Aorta (tissue), 5 donors: ENCODE results near the gene TENM4. TPM values are rescaled to one million over a fixed set of nuclear protein-coding genes. Genes with fewer than 3 reads are reported as not detected.

Source experiments
- ATAC-seq: fragments of 200-7000 bp; cut with Tn5 transposase; one replicate; pipeline ENCODE4 v1.9.1; 2022; ENCODE audit warnings: moderate library complexity; ENCODE audit not compliant: low FRiP score
- DNase-seq, 2 donors: peaks; one replicate each; pipeline ENCODE4 v3.0.0-alpha.2; 2020
- H3K27ac ChIP-seq, 2 donors: one replicate each; pipeline ENCODE4 v1.5.1; 2013; ENCODE audit warnings: low read length in 2 of 2, mild to moderate bottlenecking in 2 of 2, moderate library complexity in 2 of 2, control low read depth in 1 of 2, inconsistent platforms in 1 of 2, low read depth in 1 of 2
- H3K27me3 ChIP-seq, 2 donors: one replicate each; pipeline ENCODE4 v1.6.1; 2013; ENCODE audit warnings: control low read depth in 1 of 2, low read length in 1 of 2, mild to moderate bottlenecking in 1 of 2, moderate library complexity in 1 of 2; ENCODE audit not compliant: insufficient read depth in 2 of 2, control insufficient read depth in 1 of 2
- H3K36me3 ChIP-seq, 2 donors: one replicate each; pipeline ENCODE4 v1.6.1; 2013; ENCODE audit warnings: control low read depth in 1 of 2, low read length in 1 of 2, mild to moderate bottlenecking in 1 of 2; ENCODE audit not compliant: insufficient read depth in 2 of 2, control insufficient read depth in 1 of 2
- H3K4me1 ChIP-seq, 2 donors: one replicate each; pipeline ENCODE4 v1.6.1; 2013; ENCODE audit warnings: low read length in 2 of 2, control low read depth in 1 of 2, mild to moderate bottlenecking in 1 of 2, moderate library complexity in 1 of 2; ENCODE audit not compliant: insufficient read depth in 2 of 2, control insufficient read depth in 1 of 2
- H3K4me3 ChIP-seq, 2 donors: one replicate each; pipeline ENCODE4 v1.5.1; 2013; ENCODE audit warnings: low read length in 2 of 2, control low read depth in 1 of 2, mild to moderate bottlenecking in 1 of 2
- H3K9me3 ChIP-seq: one replicate; pipeline ENCODE4 v1.6.1; 2013; ENCODE audit warnings: mild to moderate bottlenecking, low read length; ENCODE audit not compliant: control insufficient read depth
- WGBS, 2 donors: extraction: QIAGEN DNeasy Blood & Tissue Kit; methylation state at CpG; one replicate each; pipeline ENCODE4 v1.1.7; 2013; 5-methylcytosine and 5-hydroxymethylcytosine counted together
- intact Hi-C, 2 donors: fragments of 100-400 bp; cut with DNase I; formaldehyde crosslinking; loops; one replicate each; pipeline versions ENCODE4 v1.14.2 to v1.15.0; 2022
- polyA plus RNA-seq, 2 donors: library from polyadenylated mRNA; stranded (reverse); fragments of 200-250 nt; gene quantifications; one replicate each; pipeline ENCODE4 v1.2.3, GENCODE V29; 2013
- total RNA-seq, 2 donors: library from RNA; stranded (reverse); fragmentation: NEBNext Ultra II Directional; extraction: Animal tissue kit (Norgen Biotek cat#: 25700); gene quantifications; one replicate each; pipeline ENCODE4 v1.2.1, GENCODE V29; 2021
- donor health status: healthy with polysubstance abuse.
- donor health status: Bipolar disorder and iron deficiency.
- donor health status: DM: no; HTN: no; CAD: no.
- donor health status: DM: no; HTN: no; CAD: no.
- donor health status: DM: yes; HTN: yes; CAD: no.

TENM4 gene
- total and polyA plus RNA-seq, 4 donors = 0.20 to 9.1 (median 2.5) TPM

DNA sequence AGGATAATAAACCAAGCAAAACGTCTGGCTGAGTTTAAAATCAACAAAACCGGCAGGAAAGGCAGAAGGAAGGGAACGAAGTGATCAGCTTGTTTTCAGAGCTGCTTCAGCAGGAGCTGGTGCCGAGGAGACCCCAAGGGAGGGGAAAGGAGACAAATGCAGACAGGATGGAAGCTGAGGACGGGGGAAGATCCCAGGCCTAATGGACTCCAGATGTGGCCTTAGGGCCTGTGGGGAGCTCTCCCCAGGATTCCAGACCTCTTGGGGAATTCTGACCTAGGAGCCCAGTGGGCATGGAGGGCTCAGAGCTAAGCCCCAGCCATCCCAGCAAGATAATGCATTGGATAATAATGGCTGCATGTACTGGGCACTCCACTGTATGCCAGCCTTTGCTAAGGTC is 654.7 kb downstream of the TENM4 start:
- WGBS, 2 donors = 53 to 54% methylated on average over 5 of the region's 5 CpGs
- Histone ChIP-seq H3K27ac (no peak overlapping the region), H3K27me3 (no peaks in the 10 kb centered on the region), H3K4me1 (no peaks in the 10 kb centered on the region), H3K9me3 (no peaks in the 10 kb centered on the region), H3K36me3 (no peaks in the 10 kb centered on the region), H3K4me3 (no peak overlapping the region)
- intact Hi-C loops = no loop called here
- no peak for DNase-seq
- no peak for ATAC-seq

DNA sequence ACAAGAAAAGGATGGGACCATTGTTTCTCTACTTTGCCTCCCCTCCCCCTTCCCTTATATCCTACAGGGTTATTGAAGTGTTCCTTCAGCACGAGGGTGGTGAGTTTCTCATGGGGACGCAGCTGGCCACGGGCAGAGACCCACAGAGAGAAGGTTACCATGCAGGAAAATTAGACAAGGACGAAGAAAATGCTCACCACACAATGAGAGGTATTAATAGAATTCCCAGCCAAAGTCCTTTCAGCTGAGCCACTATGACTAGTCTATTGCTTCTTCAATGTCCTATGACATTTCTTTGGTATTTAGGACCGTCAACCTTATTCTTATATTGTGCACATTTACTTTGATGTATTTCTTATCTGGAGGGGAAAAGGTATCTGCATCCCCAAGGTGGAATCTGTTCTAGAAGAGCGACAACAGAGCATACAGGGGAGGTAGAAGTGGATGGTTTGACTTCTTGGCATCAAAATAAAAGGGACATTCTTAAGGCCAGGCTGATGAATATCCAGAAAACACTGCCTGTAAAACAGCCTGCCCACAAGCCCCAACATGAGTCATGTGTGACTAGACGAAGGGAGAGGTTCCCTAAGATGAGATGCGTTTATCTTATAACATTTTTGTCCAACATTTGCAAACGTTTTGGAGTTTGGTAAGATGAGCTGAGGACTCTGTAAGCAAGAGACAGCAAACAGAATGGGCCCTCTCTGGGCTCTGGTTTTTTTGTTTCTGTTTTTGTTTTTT is 656.3 kb downstream of the TENM4 start:
- intact Hi-C loops = no loop called here
- H3K27ac ChIP-seq = no peak overlapping the region
- DNase-seq (no peak), ATAC-seq (no peak)
- no peaks in the 10 kb centered on the region for H3K36me3 ChIP-seq
- WGBS, 2 donors = 56 to 73% methylated on average over 9 of the region's 9 CpGs
- H3K27me3 ChIP-seq = no peaks in the 10 kb centered on the region
- no peaks in the 10 kb centered on the region for H3K9me3 ChIP-seq
- no peaks in the 10 kb centered on the region for H3K4me1 ChIP-seq
- no peak overlapping the region for H3K4me3 ChIP-seq

DNA sequence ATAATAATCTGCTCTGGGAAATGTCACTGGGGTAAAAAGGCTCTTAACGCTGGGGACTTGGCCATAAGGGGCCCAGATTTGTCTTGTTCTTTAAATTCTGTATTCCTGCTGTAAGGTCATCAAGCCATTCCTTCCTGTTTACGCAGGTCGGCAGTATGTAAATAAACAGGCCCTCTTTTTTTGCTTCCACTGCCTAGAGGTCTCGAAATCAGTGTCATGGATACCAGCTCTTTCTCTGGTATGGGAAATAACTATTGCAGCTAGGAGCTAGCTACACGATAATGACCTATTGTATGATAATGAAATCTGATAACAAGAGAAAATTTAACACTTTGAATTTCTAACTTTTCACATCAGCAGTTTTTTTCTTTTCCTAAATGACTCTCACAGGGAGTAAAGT is 657.0 kb downstream of the TENM4 start:
- ATAC-seq = no peak
- Histone ChIP-seq H3K4me1 (no peaks in the 10 kb centered on the region), H3K4me3 (no peak overlapping the region), H3K9me3 (no peaks in the 10 kb centered on the region), H3K36me3 (no peaks in the 10 kb centered on the region), H3K27me3 (no peaks in the 10 kb centered on the region), H3K27ac (no peak overlapping the region)
- intact Hi-C loops = no loop called here
- no peak for DNase-seq
- 54 to 64% methylated on average over 5 of the region's 5 CpGs for WGBS, 2 donors

DNA sequence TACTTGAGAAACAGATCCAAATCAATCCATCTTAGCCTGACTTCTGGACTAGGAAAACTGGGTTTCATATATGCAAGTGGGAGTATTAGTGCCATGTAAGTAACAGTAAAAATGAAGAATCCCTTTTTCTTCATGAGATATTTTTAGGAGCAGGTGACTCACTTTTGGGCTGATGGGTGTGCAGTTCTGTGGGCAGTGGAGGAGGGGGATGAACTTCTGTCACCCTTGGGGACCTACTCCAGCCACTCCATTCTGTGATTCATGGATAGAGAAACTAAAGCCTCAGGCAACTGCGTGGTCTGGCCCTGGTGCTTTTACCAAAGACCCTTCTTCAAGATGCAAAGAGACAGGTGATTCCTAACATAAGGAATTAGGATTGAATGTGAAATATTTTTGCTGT is 657.5 kb downstream of the TENM4 start:
- DNase-seq = no peak
- no peaks in the 10 kb centered on the region for H3K9me3 ChIP-seq
- WGBS, 2 donors = 86% methylated on average over 1 of the region's 1 CpG
- H3K4me3 ChIP-seq = no peak overlapping the region
- no peaks in the 10 kb centered on the region for H3K4me1 ChIP-seq
- H3K27ac ChIP-seq = no peak overlapping the region
- intact Hi-C loops = no loop called here
- no peak for ATAC-seq
- no peaks in the 10 kb centered on the region for H3K36me3 ChIP-seq
- no peaks in the 10 kb centered on the region for H3K27me3 ChIP-seq

DNA sequence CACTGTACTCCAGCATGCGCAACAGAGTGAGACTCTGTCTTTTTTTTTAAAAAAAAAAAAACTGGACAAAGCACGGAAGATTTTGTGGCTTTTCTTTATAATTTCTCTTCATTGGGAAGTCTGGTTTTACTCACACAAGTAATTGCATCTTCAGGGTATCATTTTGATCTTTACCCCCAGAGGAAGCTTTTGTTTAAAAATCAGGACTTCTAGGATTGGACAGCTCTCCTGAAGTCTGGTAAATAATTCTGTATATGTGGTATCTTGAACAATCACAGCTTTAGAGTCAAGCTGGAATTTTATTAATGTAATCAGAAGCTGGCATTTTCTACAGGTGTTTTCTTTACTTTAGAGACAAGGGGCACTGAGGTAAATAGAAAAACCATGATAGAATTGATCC is 658.1 kb downstream of the TENM4 start:
- no peak for ATAC-seq
- no peaks in the 10 kb centered on the region for H3K27me3 ChIP-seq
- intact Hi-C loops = no loop called here
- 84 to 96% methylated on average over 2 of the region's 2 CpGs for WGBS, 2 donors
- no peak overlapping the region for H3K27ac ChIP-seq
- no peak overlapping the region for H3K4me3 ChIP-seq
- DNase-seq = no peak
- H3K9me3 ChIP-seq = no peaks in the 10 kb centered on the region
- no peaks in the 10 kb centered on the region for H3K4me1 ChIP-seq
- H3K36me3 ChIP-seq = no peaks in the 10 kb centered on the region

DNA sequence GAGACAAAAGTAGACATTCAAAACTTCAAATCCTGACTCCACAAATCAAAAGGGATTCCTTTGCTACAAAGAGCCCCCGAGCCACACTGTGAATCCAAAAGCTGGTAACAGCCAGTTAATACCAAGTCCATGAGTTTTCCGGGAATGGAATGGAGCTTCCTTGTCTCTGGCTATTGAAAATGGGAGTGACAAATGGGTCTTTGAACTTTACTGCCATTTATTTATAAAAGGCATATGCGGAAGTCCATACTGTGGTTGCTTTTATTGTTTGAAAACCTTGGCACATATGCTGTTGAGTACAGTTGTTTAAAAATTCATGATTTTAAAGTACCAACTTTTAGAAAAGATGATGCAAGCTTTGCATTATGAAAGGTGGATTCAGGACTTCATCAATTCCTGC is 659.9 kb downstream of the TENM4 start:
- Histone ChIP-seq H3K36me3 (no peaks in the 10 kb centered on the region), H3K27me3 (no peaks in the 10 kb centered on the region), H3K27ac (no peak overlapping the region), H3K4me3 (no peak overlapping the region), H3K9me3 (no peaks in the 10 kb centered on the region), H3K4me1 (no peaks in the 10 kb centered on the region)
- no peak for DNase-seq
- no peak for ATAC-seq
- intact Hi-C loops = no loop called here
- WGBS, 2 donors = 87 to 92% methylated on average over 3 of the region's 3 CpGs

DNA sequence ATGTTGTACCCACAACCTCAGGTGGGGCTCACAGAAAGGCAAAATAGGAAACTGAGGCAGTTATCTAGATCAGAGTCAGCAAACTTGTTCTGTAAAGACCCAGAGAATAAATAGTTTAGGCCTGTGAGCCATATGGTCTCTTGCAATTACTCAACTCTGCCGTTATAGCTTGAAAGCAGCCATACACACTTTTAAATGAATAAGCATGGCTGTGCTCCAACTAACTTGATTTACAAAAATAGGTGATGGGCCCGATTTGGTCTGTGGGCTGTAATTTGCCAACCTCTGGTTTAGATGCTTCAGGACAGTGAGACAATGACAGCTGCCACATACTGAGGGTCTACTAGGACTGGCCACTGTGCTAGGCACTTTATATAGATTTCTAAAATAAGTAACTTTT is 667.3 kb downstream of the TENM4 start:
- no peaks in the 10 kb centered on the region for H3K36me3 ChIP-seq
- H3K27me3 ChIP-seq = no peaks in the 10 kb centered on the region
- H3K27ac ChIP-seq = no peak overlapping the region
- H3K9me3 ChIP-seq = no peaks in the 10 kb centered on the region
- intact Hi-C loops = no loop called here
- no peak overlapping the region for H3K4me3 ChIP-seq
- H3K4me1 ChIP-seq = no peaks in the 10 kb centered on the region
- no peak for DNase-seq
- no peak for ATAC-seq
- WGBS, 2 donors = 58 to 66% methylated on average over 2 of the region's 2 CpGs

DNA sequence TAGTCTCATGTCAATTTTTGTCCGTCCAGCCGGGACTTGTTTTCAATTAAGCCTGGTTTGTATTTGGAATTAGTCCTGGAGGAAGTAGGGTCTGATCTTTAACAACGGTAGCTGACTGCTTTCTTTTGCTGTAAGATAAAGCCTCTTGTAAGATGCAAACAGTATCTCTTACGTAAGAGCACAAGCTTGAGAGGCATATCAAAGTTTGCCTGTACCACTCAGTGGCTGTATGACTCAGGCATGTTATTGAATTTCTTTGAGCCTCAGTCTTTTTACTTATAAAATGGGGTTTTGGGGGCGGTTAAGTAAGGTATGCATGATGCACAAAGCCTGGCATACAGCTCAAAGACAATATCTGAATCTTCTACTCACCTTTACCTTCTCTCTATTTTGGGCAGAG is 667.8 kb downstream of the TENM4 start:
- ATAC-seq (no peak), DNase-seq (no peak)
- WGBS, 2 donors = 86 to 87% methylated on average over 5 of the region's 5 CpGs
- no peaks in the 10 kb centered on the region for H3K36me3 ChIP-seq
- intact Hi-C loops = no loop called here
- no peaks in the 10 kb centered on the region for H3K27me3 ChIP-seq
- H3K4me1 ChIP-seq = no peaks in the 10 kb centered on the region
- H3K9me3 ChIP-seq = no peaks in the 10 kb centered on the region
- H3K4me3 ChIP-seq = no peak overlapping the region
- no peak overlapping the region for H3K27ac ChIP-seq

DNA sequence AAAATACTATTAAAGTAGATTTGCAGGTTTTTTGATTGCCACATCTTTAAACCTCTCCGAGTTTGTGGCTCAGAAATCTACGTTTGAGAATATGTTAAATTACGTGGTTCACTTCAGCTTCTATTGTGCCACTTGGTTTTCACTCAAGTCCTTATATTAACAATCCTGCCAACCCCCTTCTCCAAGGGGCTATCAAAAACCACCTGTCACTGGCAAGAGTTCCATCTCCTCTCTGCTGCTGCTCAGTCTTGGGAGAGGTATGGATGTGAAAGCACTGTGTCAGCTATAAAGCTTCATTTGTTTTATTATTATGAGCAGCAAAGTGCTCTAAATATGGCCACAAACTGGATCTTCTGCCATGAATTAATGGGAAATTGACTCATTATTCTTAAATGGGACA is 668.6 kb downstream of the TENM4 start:
- intact Hi-C loops = no loop called here
- DNase-seq (no peak), ATAC-seq (no peak)
- no peaks in the 10 kb centered on the region for H3K36me3 ChIP-seq
- H3K4me1 ChIP-seq = no peaks in the 10 kb centered on the region
- no peak overlapping the region for H3K4me3 ChIP-seq
- no peaks in the 10 kb centered on the region for H3K27me3 ChIP-seq
- no peaks in the 10 kb centered on the region for H3K9me3 ChIP-seq
- H3K27ac ChIP-seq = no peak overlapping the region
- 93 to 94% methylated on average over 3 of the region's 3 CpGs for WGBS, 2 donors
